Adrenal gland (tissue), 5 donors: Measurements from ENCODE around the gene MTOR.

Source experiments
- POLR2A ChIP-seq, 2 donors: fragments of 450-650 bp; IDR thresholded peaks; one replicate each; pipeline ENCODE4 v1.6.1; 2017; ENCODE audit warnings: antibody characterized with exemption in 2 of 2, mild to moderate bottlenecking in 2 of 2, moderate library complexity in 1 of 2
- TF ChIP-seq, protein P1 (sequence below), 6 experiments: fragments of 450-650 bp in 4 of 6; fragments of 200-600 bp in 2 of 6; sonication (generic) in 1 of 6; IDR thresholded peaks; 1 replicate in 5 of 6; 2 replicates in 1 of 6; pipeline versions ENCODE4 v1.5.1 to v1.8.0; 2016 to 2021; ENCODE audit warnings: antibody characterized with exemption in 6 of 6, mild to moderate bottlenecking in 2 of 6, moderate library complexity in 1 of 6
- donor health status: DM: no; HTN: no; CAD: no.

DNA sequence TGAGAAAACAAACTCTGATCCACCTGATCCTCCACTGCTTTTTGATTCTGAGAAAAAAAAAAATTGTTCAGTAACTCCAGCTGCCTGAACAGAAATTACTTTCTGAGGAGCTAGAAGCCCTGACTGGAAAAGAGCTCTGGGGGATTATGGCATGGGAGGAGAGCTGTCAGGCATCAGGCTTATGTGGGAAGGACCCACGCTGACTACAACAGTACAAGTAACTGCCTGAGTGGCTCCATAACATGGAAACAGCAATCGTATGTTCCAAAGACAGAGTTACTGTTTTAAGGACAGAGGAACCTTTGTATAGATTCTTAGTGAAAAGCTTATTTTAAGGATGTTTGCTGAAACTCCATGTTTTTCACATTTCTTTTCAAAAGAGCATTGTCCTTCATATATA, 74.4 kb downstream of the MTOR start:
- TF ChIP-seq POLR2A (IDR thresholded peaks at IDR 0.05): no peak
- TF ChIP-seq, protein P1, sequence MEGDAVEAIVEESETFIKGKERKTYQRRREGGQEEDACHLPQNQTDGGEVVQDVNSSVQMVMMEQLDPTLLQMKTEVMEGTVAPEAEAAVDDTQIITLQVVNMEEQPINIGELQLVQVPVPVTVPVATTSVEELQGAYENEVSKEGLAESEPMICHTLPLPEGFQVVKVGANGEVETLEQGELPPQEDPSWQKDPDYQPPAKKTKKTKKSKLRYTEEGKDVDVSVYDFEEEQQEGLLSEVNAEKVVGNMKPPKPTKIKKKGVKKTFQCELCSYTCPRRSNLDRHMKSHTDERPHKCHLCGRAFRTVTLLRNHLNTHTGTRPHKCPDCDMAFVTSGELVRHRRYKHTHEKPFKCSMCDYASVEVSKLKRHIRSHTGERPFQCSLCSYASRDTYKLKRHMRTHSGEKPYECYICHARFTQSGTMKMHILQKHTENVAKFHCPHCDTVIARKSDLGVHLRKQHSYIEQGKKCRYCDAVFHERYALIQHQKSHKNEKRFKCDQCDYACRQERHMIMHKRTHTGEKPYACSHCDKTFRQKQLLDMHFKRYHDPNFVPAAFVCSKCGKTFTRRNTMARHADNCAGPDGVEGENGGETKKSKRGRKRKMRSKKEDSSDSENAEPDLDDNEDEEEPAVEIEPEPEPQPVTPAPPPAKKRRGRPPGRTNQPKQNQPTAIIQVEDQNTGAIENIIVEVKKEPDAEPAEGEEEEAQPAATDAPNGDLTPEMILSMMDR (IDR thresholded peaks at IDR 0.05): no peak
